ENCODE results near the gene MYO3B. TPM values are rescaled to one million over a fixed set of nuclear protein-coding genes. Genes with fewer than 3 reads are reported as not detected.

The MYO3B gene
- total RNA-seq, 2 donors from 2014 or later, result 0.05 to 0.32 TPM

DNA sequence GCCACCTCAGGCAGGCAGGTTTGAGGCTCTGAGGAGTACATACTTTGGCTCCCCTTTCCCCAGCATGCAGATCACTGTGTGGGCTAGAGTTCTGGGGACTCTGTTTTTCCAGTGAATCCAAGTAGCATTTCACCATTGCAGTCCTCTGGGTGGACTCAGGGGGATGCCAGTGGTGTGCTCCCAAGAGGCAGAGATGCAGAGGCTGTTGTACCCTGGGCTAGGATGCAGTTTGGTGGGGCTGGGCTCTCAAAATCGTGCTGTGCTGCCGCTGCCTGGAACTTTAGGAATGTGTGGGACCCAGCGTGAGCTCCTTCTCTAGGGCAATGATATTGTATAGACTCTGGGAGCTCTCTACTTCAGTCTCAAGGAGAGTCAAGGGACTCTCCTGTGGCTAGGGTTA lies 104.9 kb downstream of the MYO3B start:
- TF ChIP-seq, protein P1, sequence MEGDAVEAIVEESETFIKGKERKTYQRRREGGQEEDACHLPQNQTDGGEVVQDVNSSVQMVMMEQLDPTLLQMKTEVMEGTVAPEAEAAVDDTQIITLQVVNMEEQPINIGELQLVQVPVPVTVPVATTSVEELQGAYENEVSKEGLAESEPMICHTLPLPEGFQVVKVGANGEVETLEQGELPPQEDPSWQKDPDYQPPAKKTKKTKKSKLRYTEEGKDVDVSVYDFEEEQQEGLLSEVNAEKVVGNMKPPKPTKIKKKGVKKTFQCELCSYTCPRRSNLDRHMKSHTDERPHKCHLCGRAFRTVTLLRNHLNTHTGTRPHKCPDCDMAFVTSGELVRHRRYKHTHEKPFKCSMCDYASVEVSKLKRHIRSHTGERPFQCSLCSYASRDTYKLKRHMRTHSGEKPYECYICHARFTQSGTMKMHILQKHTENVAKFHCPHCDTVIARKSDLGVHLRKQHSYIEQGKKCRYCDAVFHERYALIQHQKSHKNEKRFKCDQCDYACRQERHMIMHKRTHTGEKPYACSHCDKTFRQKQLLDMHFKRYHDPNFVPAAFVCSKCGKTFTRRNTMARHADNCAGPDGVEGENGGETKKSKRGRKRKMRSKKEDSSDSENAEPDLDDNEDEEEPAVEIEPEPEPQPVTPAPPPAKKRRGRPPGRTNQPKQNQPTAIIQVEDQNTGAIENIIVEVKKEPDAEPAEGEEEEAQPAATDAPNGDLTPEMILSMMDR (IDR thresholded peaks at IDR 0.05), result no peak
- Histone ChIP-seq H3K9ac (ENCODE audit: low read depth in 2 of 2, low read length in 2 of 2) (no peak overlapping the region), H3K9me3 (no peaks in the 10 kb centered on the region), H3K27me3 (no peaks in the 10 kb centered on the region), H3K36me3 (no peaks in the 10 kb centered on the region), H3K4me3 (no peak overlapping the region), H3K4me1 (no peaks in the 10 kb centered on the region), H3K27ac (no peak overlapping the region)
- DNase-seq, result no peak
- intact Hi-C loops (cut with DNase I), result no loop called here

DNA sequence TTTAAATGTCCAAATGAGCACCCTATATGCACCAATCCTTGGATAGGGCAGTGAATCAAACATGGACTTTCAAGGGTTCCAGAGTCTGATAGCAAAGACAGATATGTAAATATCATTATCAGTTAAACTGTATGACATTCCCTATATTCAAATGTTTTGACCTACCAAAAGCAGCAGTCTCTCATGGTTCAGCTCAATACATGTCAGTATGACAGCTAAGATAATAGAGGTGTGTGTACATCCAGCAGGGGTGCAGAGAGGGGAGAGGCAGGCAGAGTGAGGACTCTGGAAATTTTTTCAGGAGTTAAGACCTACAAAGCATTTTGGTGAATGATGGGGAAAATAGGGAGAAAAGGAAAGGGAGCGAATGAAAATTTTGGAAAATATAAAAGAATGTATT lies 106.3 kb downstream of the MYO3B start:
- Histone ChIP-seq H3K9me3 (no peaks in the 10 kb centered on the region), H3K4me3 (no peak overlapping the region), H3K27me3 (no peaks in the 10 kb centered on the region), H3K36me3 (no peaks in the 10 kb centered on the region), H3K4me1 (no peaks in the 10 kb centered on the region), H3K27ac (no peak overlapping the region), H3K9ac (ENCODE audit: low read depth in 2 of 2, low read length in 2 of 2) (no peak overlapping the region)
- TF ChIP-seq, protein P1 (IDR thresholded peaks at IDR 0.05), result no peak
- no peak for DNase-seq
- intact Hi-C loops (cut with DNase I), result no loop called here

DNA sequence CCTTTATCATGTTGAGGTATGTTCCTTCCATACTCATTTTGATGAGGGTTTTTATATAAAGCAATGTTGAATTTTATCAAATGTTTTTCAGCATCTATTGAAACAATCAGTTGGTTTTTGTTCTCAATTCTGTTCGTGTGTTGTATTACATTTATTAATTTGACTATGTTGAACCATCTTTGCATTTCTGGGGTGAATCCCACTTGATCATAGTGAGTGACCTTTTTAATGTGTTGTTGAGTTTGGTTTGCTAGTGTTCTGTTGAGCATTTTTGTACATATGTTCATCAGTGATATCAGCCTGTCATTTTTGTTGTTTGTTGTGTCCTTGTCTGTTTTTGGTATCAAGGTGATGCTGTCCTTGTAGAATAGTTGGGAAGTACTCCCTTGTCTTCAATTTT lies 110.9 kb downstream of the MYO3B start:
- H3K4me1 ChIP-seq, result no peaks in the 10 kb centered on the region
- no peaks in the 10 kb centered on the region for H3K36me3 ChIP-seq
- TF ChIP-seq, protein P1 (IDR thresholded peaks at IDR 0.05), result no peak
- no peak overlapping the region for H3K27ac ChIP-seq
- no peak overlapping the region for H3K4me3 ChIP-seq
- no peak for DNase-seq
- H3K9me3 ChIP-seq, result no peaks in the 10 kb centered on the region
- H3K9ac ChIP-seq (ENCODE audit: low read depth in 2 of 2, low read length in 2 of 2), result no peak overlapping the region
- intact Hi-C loops (cut with DNase I), result no loop called here
- H3K27me3 ChIP-seq, result no peaks in the 10 kb centered on the region

DNA sequence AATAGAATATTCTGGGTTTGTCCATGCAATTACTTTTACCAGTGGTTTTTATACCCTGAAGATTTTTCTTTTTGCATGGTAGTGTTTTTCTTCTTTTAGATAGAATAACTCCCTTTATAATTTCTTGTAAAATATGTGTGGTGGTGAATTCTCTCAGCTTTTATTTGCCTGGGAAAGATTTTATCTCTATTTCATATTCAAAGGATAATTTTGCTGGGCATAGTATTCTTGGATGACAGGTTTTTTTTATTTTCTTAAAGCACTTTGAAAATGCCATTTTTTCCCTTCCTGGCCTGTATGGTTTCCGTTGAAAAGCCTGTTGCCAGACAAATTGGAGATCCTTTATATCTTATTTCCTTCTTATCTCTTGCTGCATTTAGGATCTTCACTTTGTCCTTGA lies 113.5 kb downstream of the MYO3B start:
- no peaks in the 10 kb centered on the region for H3K9me3 ChIP-seq
- no peaks in the 10 kb centered on the region for H3K4me1 ChIP-seq
- H3K27ac ChIP-seq, result no peak overlapping the region
- no peak overlapping the region for H3K9ac ChIP-seq (ENCODE audit: low read depth in 2 of 2, low read length in 2 of 2)
- H3K4me3 ChIP-seq, result no peak overlapping the region
- TF ChIP-seq, protein P1 (IDR thresholded peaks at IDR 0.05), result no peak
- no peaks in the 10 kb centered on the region for H3K36me3 ChIP-seq
- intact Hi-C loops (cut with DNase I), result no loop called here
- H3K27me3 ChIP-seq, result no peaks in the 10 kb centered on the region
- DNase-seq, result no peak

DNA sequence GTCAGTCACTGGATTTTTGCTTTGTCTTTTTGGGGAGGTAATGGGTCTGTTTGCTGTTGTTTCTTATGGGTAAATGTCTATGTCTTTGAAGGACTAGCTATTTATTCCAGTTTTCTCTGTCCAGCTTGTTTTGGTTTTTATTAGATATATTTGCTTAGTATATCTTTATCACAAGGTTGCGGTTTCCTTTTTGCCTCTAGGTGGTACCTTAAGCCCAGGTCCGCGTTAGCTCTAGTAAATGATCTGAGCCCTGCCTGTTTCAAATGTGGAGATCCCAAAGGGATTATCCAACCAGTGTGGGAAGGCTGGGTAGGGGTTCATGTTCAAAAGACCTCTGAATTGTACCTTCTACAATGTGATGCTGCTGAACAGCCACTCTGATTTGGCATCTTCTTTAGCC lies 114.5 kb downstream of the MYO3B start:
- TF ChIP-seq, protein P1 (IDR thresholded peaks at IDR 0.05), result no peak
- no peaks in the 10 kb centered on the region for H3K9me3 ChIP-seq
- no peak overlapping the region for H3K27ac ChIP-seq
- no peaks in the 10 kb centered on the region for H3K4me1 ChIP-seq
- no peak overlapping the region for H3K9ac ChIP-seq (ENCODE audit: low read depth in 2 of 2, low read length in 2 of 2)
- H3K36me3 ChIP-seq, result no peaks in the 10 kb centered on the region
- intact Hi-C loops (cut with DNase I), result no loop called here
- no peak for DNase-seq
- H3K27me3 ChIP-seq, result no peaks in the 10 kb centered on the region
- no peak overlapping the region for H3K4me3 ChIP-seq

DNA sequence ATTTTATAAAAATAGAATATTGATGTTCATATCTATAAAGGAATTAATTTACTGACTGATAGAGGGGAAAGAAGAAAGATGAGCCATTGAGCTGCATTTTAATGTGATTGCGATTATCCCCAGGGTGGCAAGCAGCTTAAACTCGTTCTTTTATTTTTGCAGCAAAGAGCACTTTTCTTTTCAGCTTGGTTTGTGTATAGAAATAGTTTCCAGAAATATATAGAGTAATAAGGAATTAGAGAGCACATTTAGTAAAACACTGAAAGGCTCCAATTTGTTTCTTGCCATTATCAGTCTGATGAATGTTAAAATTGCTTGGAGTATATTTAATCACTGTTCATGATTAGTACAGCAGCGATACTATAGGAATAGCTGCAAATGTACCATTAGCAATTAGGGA lies 119.5 kb downstream of the MYO3B start:
- Histone ChIP-seq H3K27ac (no peak overlapping the region), H3K27me3 (no peaks in the 10 kb centered on the region), H3K9me3 (no peaks in the 10 kb centered on the region), H3K4me3 (no peak overlapping the region), H3K9ac (ENCODE audit: low read depth in 2 of 2, low read length in 2 of 2) (no peak overlapping the region), H3K36me3 (no peaks in the 10 kb centered on the region), H3K4me1 (no peaks in the 10 kb centered on the region)
- intact Hi-C loops (cut with DNase I), result no loop called here
- TF ChIP-seq, protein P1 (IDR thresholded peaks at IDR 0.05), result no peak
- no peak for DNase-seq

Measured in colonic mucosa (tissue), 4 donors.